ENCODE measurements around the gene SNAI1. TPM values are rescaled to one million over a fixed set of nuclear protein-coding genes. Genes with fewer than 3 reads are reported as not detected.

The SNAI1 gene
- total RNA-seq, 4 donors from 2014 or later = 0.53 to 3.3 (median 1.4) TPM

DNA sequence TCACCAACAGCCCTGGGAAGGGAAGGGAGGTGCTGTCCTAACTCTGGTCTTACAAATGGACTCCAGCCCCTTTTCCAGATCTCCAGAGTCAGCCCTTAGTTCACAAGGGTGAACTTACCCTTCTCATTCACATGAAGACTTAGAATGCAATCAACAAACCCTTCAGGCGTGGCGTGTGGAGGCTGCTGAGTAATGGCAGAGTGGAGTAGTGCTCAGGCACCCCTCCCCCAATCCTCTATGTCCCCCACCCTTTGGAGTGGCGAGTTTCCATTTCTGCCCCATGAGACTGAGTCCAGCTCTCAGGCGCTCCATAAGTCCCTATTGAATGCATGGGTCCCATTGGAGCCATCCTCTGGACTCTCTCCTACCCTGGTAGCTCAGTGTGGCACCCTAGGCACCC is 3.3 kb downstream of the SNAI1 start:
- Histone ChIP-seq H3K4me3 (no peak overlapping the region), H3K9me3 (no peaks in the 10 kb centered on the region), H3K27ac (no peak overlapping the region), H3K36me3 (no peaks in the 10 kb centered on the region), H3K27me3 (no peaks in the 10 kb centered on the region), H3K4me1 (peaks cover 0 to 38% (median 13%) of the 10 kb centered on the region in 4 donors)
- TF ChIP-seq, protein P1, sequence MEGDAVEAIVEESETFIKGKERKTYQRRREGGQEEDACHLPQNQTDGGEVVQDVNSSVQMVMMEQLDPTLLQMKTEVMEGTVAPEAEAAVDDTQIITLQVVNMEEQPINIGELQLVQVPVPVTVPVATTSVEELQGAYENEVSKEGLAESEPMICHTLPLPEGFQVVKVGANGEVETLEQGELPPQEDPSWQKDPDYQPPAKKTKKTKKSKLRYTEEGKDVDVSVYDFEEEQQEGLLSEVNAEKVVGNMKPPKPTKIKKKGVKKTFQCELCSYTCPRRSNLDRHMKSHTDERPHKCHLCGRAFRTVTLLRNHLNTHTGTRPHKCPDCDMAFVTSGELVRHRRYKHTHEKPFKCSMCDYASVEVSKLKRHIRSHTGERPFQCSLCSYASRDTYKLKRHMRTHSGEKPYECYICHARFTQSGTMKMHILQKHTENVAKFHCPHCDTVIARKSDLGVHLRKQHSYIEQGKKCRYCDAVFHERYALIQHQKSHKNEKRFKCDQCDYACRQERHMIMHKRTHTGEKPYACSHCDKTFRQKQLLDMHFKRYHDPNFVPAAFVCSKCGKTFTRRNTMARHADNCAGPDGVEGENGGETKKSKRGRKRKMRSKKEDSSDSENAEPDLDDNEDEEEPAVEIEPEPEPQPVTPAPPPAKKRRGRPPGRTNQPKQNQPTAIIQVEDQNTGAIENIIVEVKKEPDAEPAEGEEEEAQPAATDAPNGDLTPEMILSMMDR (IDR thresholded peaks at IDR 0.05) = no peak
- no peak for TF ChIP-seq POLR2A (IDR thresholded peaks at IDR 0.05)
- DNase-seq = no peak

DNA sequence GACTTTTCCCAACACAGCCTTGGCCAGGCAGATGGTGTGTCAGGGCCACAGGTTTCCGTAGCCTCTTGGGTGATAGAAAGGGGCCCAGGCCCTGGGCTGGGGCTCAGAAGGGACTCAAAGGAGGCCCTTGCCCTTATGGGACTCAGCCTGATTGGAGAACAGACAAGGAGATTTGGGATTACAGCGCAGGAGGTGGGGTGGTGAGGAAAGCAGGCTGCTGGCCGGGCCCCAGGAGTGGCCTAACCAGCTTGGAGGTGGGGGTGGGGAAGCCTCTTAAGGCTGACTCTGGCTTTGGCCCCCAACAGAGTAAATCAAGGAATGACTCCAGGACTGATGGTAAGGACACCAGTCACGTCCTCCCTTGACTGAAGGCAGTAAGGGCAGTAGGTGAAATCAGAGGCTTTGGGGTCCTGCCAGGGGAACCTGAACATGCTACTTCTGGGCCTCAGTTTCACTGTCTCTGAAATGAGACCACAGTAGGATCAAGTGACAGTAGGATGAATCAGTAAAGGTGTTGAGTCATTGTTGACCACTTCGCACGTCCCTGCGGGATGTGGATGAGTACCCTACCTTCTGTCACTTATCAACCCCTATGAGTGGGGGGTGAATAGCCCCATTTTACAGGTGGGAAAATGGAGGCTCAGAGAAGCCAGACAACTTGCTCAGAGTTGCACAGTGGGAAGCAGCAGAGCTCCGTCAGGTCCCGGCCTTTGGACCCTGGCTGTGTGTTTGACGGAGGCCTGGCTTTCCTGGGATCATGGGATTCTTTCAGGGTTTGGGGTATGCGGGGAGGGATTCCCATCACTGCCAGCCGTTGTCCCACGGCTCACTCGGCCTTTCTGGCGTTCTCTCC is 4.5 kb downstream of the SNAI1 start:
- H3K9me3 ChIP-seq = no peaks in the 10 kb centered on the region
- H3K27me3 ChIP-seq = no peaks in the 10 kb centered on the region
- DNase-seq = no peak
- peak overlapping the region in 2 of 4 donors; percentile 20 to 39 for H3K27ac ChIP-seq
- H3K4me3 ChIP-seq = no peak overlapping the region
- H3K4me1 ChIP-seq = peaks cover 0 to 33% (median 9%) of the 10 kb centered on the region in 4 donors
- H3K36me3 ChIP-seq = no peaks in the 10 kb centered on the region
- TF ChIP-seq, protein P1 (IDR thresholded peaks at IDR 0.05) = no peak
- no peak for TF ChIP-seq POLR2A (IDR thresholded peaks at IDR 0.05)

DNA sequence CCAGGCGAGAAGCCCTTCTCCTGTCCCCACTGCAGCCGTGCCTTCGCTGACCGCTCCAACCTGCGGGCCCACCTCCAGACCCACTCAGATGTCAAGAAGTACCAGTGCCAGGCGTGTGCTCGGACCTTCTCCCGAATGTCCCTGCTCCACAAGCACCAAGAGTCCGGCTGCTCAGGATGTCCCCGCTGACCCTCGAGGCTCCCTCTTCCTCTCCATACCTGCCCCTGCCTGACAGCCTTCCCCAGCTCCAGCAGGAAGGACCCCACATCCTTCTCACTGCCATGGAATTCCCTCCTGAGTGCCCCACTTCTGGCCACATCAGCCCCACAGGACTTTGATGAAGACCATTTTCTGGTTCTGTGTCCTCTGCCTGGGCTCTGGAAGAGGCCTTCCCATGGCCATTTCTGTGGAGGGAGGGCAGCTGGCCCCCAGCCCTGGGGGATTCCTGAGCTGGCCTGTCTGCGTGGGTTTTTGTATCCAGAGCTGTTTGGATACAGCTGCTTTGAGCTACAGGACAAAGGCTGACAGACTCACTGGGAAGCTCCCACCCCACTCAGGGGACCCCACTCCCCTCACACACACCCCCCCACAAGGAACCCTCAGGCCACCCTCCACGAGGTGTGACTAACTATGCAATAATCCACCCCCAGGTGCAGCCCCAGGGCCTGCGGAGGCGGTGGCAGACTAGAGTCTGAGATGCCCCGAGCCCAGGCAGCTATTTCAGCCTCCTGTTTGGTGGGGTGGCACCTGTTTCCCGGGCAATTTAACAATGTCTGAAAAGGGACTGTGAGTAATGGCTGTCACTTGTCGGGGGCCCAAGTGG is 5.3 kb downstream of the SNAI1 start:
- no peak for DNase-seq
- Histone ChIP-seq H3K27me3 (no peaks in the 10 kb centered on the region), H3K9me3 (no peaks in the 10 kb centered on the region), H3K4me1 (peaks cover 0 to 25% (median 2%) of the 10 kb centered on the region in 4 donors), H3K27ac (peak overlapping the region in 2 of 4 donors; percentile 39 to 81), H3K4me3 (no peak overlapping the region), H3K36me3 (no peaks in the 10 kb centered on the region)
- TF ChIP-seq, protein P1 (IDR thresholded peaks at IDR 0.05) = no peak
- no peak for TF ChIP-seq POLR2A (IDR thresholded peaks at IDR 0.05)

- Histone ChIP-seq H3K36me3 (no peaks in the 10 kb centered on the region), H3K4me1 (peaks cover 0 to 15% (median 0%) of the 10 kb centered on the region in 4 donors), H3K9me3 (no peaks in the 10 kb centered on the region), H3K4me3 (no peak overlapping the region), H3K27ac (peak overlapping the region; percentile 38 to 81 (median 58)), H3K27me3 (no peaks in the 10 kb centered on the region)
- peak in 1 of 3 donors; percentile 53 for DNase-seq
- no peak for TF ChIP-seq POLR2A (IDR thresholded peaks at IDR 0.05)
- TF ChIP-seq, protein P1 (IDR thresholded peaks at IDR 0.05) = no peak
Observed at GRCh38 chr20:49989234-49990065, 6.7 kb downstream of the SNAI1 start.

- H3K9me3 ChIP-seq = no peaks in the 10 kb centered on the region
- H3K4me1 ChIP-seq = peaks cover 0 to 15% (median 0%) of the 10 kb centered on the region in 4 donors
- no peaks in the 10 kb centered on the region for H3K36me3 ChIP-seq
- no peak for DNase-seq
- H3K27me3 ChIP-seq = no peaks in the 10 kb centered on the region
- TF ChIP-seq, protein P1 (IDR thresholded peaks at IDR 0.05) = no peak
- no peak for TF ChIP-seq POLR2A (IDR thresholded peaks at IDR 0.05)
- peak overlapping the region; percentile 38 to 81 (median 57) for H3K27ac ChIP-seq
- no peak overlapping the region for H3K4me3 ChIP-seq
Observed at GRCh38 chr20:49990271-49990720, 7.5 kb downstream of the SNAI1 start.

All from Peyer's patch (tissue), 4 donors.